ENCODE results near the gene PPP1R15B. TPM values are rescaled to one million over a fixed set of nuclear protein-coding genes. Genes with fewer than 3 reads are reported as not detected.

PPP1R15B gene
- total and polyA plus RNA-seq, 2 donors from 2014 or later: 12.3 to 41.6 TPM

- intact Hi-C loops (cut with DNase I): no loop called here
- Histone ChIP-seq H3K9ac (ENCODE audit: low read length in 3 of 3) (no peak overlapping the region), H3K9me3 (ENCODE audit: control insufficient read depth in 2 of 3, insufficient read depth in 1 of 3, low read length in 3 of 3) (no peaks in the 10 kb centered on the region), H3K4me1 (ENCODE audit: control insufficient read depth in 2 of 3, insufficient read depth in 2 of 3, low read depth in 1 of 3, low read length in 3 of 3) (peaks cover 0 to 5% (median 1%) of the 10 kb centered on the region in 3 donors), H3K27ac (ENCODE audit: low read depth in 2 of 2, low read length in 2 of 2) (no peak overlapping the region), H3K36me3 (ENCODE audit: control insufficient read depth in 2 of 3, insufficient read depth in 3 of 3, low read length in 3 of 3) (no peaks in the 10 kb centered on the region), H3K27me3 (ENCODE audit: control insufficient read depth, insufficient read depth, low read length) (no peaks in the 10 kb centered on the region), H3K4me3 (ENCODE audit: low read length in 3 of 3) (no peak overlapping the region)
- FAIRE-seq (no peak), DNase-seq (no peak)
- TF ChIP-seq CTCF (IDR thresholded peaks at IDR 0.05; ENCODE audit: borderline replicate concordance, extremely low read depth, insufficient read depth): no peak
These were observed 53.8 kb downstream of the PPP1R15B start for GRCh38 chr1:204357551-204358490.

GRCh38 chr1:204356997-204357396 lies 54.6 kb downstream of the PPP1R15B start:
- no peaks in the 10 kb centered on the region for H3K27me3 ChIP-seq (ENCODE audit: control insufficient read depth, insufficient read depth, low read length)
- no peaks in the 10 kb centered on the region for H3K36me3 ChIP-seq (ENCODE audit: control insufficient read depth in 2 of 3, insufficient read depth in 3 of 3, low read length in 3 of 3)
- no peak for TF ChIP-seq CTCF (IDR thresholded peaks at IDR 0.05; ENCODE audit: borderline replicate concordance, extremely low read depth, insufficient read depth)
- H3K9ac ChIP-seq (ENCODE audit: low read length in 3 of 3): no peak overlapping the region
- H3K27ac ChIP-seq (ENCODE audit: low read depth in 2 of 2, low read length in 2 of 2): no peak overlapping the region
- H3K9me3 ChIP-seq (ENCODE audit: control insufficient read depth in 2 of 3, insufficient read depth in 1 of 3, low read length in 3 of 3): no peaks in the 10 kb centered on the region
- FAIRE-seq: no peak
- DNase-seq: no peak
- peaks cover 0 to 4% (median 0%) of the 10 kb centered on the region in 3 donors for H3K4me1 ChIP-seq (ENCODE audit: control insufficient read depth in 2 of 3, insufficient read depth in 2 of 3, low read depth in 1 of 3, low read length in 3 of 3)
- H3K4me3 ChIP-seq (ENCODE audit: low read length in 3 of 3): no peak overlapping the region
- intact Hi-C loops (cut with DNase I): no loop called here

DNA sequence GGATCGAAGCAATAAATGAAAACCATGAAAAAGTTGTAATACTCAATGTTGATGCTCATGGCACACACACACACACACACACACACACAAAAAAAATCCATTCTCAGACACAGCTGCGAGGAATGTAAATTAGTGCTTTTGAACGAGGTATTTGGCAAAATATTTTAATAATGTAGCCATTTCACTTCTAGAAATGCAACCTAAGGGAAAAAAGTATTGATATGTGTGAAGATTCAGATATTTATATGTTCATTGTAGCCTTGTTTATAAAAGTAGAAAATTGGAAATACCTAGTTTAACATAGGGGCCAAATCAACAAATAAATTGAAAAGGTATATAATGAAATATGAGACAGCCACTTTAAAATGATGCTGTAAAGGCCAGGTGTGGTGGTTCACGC lies 55.7 kb downstream of the PPP1R15B start:
- Histone ChIP-seq H3K9me3 (ENCODE audit: control insufficient read depth in 2 of 3, insufficient read depth in 1 of 3, low read length in 3 of 3) (no peaks in the 10 kb centered on the region), H3K9ac (ENCODE audit: low read length in 3 of 3) (no peak overlapping the region), H3K27me3 (ENCODE audit: control insufficient read depth, insufficient read depth, low read length) (no peaks in the 10 kb centered on the region), H3K27ac (ENCODE audit: low read depth in 2 of 2, low read length in 2 of 2) (no peak overlapping the region), H3K4me1 (ENCODE audit: control insufficient read depth in 2 of 3, insufficient read depth in 2 of 3, low read depth in 1 of 3, low read length in 3 of 3) (peaks cover 2 to 7% (median 5%) of the 10 kb centered on the region in 3 donors), H3K4me3 (ENCODE audit: low read length in 3 of 3) (no peak overlapping the region), H3K36me3 (ENCODE audit: control insufficient read depth in 2 of 3, insufficient read depth in 3 of 3, low read length in 3 of 3) (no peaks in the 10 kb centered on the region)
- DNase-seq (no peak), FAIRE-seq (no peak)
- no peak for TF ChIP-seq CTCF (IDR thresholded peaks at IDR 0.05; ENCODE audit: borderline replicate concordance, extremely low read depth, insufficient read depth)
- intact Hi-C loops (cut with DNase I): no loop called here

All from kidney (tissue), 14 donors.